ENCODE data around the gene SAC3D1.

Gene SAC3D1

DNA sequence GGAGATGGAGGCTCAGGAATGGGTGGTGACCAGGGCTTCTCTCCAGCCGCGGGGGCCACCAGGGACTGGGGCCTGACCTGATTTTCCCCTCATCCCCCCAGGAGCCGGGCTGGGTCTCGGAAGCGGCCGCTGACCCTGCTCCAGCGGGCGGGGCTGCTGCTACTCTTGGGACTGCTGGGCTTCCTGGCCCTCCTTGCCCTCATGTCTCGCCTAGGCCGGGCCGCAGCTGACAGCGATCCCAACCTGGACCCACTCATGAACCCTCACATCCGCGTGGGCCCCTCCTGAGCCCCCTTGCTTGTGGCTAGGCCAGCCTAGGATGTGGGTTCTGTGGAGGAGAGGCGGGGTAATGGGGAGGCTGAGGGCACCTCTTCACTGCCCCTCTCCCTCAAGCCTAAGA, 46.8 kb downstream of the SAC3D1 start:
- DNase-seq (ENCODE audit: low read depth, low spot score), result no peak

GRCh38 chr11:65089621-65090020, 48.6 kb downstream of the SAC3D1 start:
- DNase-seq (ENCODE audit: low read depth, low spot score), result no peak

GRCh38 chr11:65090628-65091027, 49.6 kb downstream of the SAC3D1 start:
- no peak for DNase-seq (ENCODE audit: low read depth, low spot score)
